ENCODE results near the gene SLC44A5.
"Not testable (repeated sequence)": the region's sequence is repeated elsewhere in the genome, so short reads cannot be mapped to it uniquely, and the experiment has no call there.

Gene SLC44A5

DNA sequence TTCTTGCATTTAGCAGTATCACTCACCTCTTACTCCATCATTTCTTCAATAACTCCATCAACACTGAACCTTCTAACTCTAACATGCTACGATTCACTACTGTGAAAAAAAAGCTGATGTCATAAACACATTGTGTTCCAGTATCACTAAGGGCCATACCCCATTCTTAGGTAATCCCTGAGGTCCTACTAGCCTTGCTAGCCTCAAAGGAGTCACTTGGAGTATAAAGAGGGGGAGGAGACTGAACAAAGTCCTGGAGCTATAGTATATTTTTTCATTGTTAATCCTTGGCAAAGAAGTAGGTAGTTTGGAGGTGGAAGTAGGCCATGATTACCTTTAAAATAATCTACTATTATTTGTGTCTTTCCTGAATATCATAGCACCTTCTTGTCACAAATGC is at the start of gene SLC44A5:
Gene SLC44A5, minus strand, starts transcription at position 101 of the 400 bp plus-strand sequence. CDS start 69,667 bp downstream, outside the sequence.
- no peak for DNase-seq

DNA sequence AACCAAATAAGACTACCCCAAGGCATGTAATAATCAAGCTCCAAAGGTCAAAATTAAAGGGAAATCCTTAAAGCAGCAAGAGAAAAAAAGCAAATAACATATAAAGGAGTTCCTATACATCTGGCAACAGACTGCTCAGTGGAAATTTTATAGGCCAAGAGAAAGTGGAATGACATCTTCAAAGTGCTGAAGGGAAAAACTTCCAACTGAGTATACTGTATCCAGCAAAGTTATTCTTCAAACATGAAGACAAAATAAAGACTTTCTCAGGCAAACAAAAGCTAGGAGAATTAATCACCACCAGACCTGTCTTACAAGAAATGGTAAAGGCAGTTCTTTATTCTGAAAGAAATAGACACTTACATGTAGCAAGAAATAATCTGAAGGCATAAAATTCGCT is 45.0 kb upstream of the SLC44A5 start:
- DNase-seq = no peak

DNA sequence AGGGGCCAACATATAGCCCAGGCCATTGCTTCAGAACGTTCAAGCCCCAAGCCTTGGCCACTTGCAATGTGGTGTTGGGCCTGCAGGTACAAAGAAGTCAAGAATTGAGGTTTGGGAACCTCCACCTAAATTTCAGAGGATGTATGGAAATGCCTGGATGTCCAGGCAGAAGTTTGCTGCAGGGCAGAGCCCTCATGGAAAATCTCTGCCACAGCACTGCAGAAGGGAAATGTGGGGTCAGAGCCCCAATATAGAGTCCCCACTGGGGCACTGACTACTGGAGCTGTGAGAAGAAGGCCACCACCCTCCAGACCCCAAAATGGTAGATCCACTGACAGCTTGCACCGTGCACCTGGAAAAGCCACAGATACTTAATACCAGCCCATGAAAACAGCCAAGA is 36.3 kb upstream of the SLC44A5 start:
- DNase-seq = not testable (repeated sequence)

DNA sequence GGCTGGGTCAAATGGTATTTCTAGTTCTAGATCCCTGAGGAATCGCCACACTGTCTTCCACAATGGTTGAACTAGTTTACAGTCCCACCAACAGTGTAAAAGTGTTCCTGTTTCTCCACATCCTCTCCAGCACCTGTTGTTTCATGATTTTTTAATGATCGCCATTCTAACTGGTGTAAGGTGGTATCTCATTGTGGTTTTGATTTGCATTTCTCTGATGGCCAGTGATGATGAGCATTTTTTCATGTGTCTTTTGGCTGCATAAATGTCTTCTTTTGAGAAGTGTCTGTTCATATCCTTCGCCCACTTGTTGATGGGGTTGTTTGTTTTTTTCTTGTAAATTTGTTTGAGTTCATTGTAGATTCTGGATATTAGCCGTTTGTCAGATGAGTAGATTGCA is 34.2 kb upstream of the SLC44A5 start:
- DNase-seq = not testable (repeated sequence)

DNA sequence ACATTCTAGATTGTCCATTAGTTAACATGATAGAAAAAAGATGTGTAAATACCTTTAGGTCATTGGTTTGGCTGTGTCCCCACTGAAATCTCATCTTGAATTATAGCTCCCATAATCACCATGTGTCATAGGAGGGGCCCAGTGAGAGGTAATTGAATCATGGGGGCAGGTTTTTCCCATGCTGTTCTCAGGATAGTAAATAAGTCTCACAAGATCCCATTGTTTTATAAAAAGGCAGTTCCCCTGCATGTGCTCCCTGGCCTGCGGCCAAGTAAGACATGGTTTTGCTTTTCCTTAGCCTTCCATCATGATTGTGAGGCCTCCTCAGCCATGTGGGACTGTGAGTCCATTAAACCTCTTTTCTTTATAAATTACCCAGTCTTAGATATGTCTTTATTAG is 32.5 kb upstream of the SLC44A5 start:
- DNase-seq = no peak

DNA sequence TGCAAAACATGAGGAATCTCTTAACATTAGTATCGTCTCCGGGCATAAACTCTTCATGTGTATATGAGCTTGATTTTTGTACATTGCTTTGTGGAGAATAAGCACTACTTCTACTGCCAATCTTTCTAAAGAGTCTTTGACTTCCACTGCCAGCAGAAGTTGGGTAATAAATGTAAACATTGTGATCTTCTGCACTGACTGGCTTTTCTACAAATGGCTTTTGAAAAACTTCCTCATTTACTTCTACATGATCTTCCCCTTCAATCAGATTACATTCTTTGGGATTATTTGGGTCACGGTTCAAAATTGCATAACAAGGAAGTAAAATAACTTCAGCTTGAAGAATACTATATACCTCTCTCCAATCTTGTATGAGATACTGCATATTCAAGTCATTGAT is 30.4 kb upstream of the SLC44A5 start:
- no peak for DNase-seq

DNA sequence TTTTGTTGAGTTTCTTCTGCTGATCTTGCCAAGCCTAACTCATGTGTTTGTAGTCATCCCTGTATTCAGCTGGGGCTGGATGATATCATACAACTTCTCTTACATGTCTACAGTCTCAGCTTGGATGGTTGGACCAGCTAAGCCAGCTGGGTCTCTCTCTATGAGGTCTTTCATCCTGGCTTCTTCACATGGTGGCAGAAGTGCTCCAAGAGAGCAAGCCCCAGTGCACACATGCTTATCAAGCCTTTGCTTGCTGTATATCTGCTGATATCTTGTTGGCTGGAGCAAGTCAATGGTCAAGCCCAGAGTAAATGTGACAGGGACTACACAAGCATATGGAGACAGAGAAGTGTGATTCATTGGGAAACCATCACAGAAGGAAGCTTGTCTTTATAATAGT is 29.2 kb upstream of the SLC44A5 start:
- no peak for DNase-seq

DNA sequence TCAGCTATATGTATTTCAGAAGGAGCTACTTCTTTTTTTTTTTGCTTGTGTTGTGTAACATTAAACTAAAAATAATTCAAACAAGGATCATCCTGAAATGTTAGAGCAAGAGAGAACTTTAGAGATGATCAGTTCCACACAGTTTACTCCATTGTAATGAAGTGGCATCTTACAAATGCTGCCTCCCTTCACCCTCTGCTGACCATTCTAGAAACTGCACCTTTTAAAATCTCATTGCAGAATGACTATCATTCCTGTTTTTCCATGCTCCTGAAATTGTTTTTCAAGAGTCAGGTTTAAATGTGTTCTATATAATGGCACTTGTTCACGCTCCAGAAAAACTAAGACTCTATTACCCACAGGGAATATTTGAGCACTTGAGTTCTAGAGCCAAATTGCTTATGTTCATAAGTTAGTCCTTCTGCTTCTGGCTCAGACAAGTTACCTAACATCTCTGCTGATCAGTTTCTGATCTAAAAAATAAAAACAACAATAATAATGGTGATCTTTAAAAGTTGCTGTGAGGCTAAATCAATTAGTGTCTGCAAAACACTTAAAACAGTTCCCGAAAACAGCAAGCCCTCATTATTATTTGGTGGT is 21.5 kb upstream of the SLC44A5 start:
- DNase-seq = peak; percentile 7

DNA sequence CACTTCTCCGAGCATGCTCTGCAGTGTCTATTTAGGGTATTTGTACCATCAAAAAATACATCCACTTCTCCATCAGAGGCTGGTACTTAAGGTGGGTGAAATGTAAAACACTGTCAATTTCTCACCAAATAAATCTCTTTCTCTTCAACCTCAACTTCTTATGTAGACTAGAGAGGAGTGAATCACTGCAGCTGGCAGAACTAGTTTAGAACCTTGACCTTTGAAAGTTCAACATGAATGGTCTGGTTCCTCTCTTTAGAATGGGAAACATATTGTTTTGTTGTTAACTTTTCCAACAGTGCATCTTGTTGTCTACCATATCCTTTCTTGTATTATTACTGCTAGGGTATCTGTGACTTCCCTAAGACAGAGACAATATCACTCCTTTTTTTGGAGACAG is 20.1 kb upstream of the SLC44A5 start:
- DNase-seq = no peak

DNA sequence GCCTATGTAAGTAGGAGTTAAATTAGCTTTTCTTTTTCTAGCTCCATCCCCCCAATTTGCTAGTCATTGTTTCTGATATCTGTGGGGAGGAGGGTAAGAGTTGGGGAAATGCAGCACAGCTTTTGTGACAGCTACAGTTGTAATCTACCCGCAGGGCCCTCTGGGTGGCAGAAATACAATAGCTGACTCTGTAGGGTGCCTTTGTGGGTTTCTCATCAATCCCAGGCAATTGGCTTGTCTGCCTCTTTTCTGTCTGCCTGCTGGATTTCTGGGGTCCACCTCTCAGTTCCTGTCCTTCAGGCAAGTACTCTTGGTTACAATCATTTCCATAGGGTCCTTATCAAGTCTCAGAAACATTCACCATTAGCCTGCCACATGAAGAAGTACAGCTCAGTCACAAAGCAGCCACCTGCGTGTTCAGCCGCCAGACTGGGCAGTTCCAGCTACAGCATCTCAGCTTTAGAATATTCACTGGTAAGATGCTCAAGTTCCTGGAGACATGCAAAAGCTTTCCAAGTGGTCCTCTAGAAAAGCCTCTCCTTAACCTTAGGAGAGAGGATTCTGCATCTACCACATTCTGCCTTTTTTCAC is 19.2 kb upstream of the SLC44A5 start:
- no peak for DNase-seq

DNA sequence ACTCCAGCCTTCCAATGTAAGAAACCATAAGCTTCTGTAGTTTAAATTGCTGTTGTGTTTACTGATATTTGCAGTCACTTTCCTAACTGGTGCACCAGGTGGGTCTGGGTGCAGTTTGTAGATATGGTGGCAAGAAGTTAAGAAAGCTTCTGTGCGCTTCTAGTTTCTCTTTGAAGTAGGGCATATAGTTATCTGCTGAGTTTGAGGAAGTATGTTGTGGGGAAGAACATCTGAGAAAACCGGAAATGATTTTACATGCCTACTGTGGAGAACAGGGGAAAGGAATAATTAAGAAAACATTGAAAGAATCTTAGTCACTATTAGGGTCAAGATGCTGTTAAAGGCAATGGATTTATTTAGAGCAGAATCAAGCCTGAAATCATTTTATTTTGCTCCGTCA is 14.9 kb upstream of the SLC44A5 start:
- DNase-seq = no peak

DNA sequence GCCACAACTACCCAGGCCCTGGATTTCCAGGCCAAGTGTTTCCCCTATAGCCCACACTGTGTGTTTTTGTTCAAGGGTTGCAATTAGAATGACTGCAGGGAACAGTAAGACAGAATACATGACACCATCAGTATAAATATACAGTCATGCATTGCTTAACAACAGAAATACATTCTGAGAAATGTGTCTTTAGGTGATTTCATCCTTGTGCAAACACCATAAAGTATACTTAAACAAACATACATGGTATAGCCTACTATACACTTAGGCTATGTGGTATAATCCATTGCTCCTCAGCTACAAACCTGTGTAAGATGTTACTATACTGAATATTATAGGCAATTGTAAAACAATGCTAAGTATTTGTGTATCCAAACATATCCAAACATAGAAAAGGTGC is 7.5 kb upstream of the SLC44A5 start:
- no peak for DNase-seq

DNA sequence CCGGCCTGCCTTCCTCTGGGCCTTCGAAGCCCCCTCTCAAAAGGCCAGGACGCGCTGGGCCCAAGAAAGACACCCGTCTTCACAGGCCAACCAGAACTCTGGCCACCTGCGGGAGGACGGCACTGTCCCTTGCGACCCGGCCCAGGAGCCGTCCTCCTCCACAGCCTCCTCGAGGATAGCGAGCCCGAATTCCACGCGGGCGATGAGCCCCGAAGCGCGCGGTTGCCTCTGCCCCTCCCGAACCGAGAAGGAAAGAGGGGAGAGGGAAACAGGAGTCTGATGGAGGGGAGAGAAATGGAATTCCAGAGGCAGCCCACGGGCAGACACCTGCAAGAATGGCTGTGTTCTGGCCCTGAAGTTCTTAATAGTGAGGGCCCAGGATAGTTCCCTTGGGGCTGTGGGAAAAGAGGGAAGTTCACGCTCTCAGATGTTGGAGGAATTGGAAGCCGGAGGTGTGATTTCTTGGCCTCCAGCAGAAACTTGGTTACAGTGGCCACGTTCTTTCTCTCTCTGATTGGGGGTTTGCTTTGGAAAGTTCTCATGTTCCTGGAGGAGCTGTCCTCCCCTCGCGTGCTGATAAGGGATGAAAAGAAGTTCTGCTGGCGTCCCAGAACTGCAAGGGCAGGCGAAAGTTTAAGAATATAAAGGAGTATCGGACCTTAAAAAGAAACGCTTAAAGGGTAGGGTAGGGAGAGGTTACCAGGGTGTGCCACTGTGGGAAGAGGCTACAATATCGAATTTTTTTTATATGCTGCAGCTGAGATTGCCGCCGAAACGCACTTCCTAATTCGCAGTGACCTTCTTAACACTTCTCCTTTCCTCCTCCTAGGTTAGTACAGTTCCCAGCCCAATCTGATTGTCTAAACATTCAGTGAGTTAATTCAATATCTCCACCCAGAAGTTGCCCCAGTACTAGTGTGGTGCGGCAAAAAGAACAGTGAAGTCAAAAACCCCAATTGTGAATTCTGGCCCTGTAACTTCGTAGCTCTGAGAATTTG is 5.8 kb upstream of the SLC44A5 start:
- no peak for DNase-seq

DNA sequence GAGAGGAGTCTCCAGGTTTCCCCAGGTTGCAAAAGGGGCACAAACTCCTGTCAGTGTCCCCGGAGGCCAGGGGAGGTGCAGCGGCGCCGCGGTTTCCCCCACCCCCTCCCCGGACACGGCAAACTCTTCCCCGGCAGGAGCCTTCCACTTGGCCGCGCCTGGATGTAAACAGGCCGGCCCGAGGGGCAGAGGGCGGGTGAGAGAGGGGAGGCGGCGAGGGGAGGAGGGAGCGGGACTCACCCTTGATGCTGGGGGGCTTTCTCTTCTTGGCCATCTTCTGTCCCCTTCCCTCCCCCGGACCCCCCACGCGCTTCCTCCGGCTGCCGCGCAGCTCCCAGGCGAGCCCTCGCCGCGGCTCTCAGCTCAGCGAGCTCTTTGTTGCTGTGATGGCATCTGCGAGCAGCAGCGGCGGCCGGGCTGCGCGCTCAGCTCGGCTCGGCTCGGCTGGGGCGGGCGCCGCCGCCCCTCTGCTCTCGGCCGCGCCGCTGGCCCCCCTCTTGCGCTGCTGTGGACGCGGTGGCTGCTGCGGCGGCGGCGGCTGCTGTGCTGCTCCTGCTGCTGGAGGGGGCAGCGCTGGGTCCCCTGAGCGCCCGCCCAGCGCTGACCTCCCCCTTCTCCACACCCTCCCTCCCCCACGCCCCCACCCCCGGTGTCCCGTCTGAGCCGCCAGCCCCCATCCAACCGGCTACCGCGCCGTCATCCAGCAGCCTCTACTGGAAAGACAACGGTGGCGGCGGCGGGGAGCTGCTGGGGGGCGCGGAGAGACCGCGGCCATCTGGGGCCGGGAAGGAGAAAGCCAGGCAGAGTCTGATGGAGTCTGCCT is 4.9 kb upstream of the SLC44A5 start:
- no peak for DNase-seq

DNA sequence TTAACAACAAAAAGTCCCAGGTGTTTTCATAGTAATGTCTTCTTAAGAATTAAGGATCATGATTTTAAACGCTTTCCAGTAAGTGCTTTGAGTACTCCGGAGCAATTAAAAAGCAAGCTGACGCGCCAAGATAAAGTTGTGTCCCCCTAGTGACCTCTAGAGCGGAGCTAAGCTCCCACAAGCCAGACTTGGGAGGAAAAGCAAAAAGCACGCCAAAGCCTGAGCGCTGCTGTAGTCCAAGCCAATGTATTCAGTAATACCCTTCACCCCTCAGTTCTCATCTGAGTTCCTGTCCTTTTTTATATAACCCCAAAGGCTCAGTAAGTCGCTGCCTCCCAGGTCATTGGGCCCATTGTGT is 3.5 kb upstream of the SLC44A5 start:
- DNase-seq = no peak

DNA sequence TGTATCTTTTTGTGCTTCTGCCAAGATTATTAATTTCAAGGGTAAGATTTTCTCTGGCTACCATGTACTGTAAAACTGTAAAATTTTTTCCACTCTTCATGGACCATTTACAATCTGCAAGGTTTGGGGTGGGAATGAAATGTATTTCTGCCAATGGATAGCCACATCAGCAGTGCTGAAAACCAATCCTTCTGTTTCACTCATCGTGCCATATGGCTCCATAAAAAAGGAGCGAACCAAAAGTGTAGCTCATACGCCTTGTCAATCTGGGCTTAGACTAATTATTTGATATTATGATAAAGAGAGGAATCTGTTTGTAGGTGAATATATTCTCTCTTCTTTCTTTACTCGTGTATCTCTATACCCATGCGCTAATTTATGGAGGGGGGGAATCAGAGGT is 3.0 kb upstream of the SLC44A5 start:
- no peak for DNase-seq

DNA sequence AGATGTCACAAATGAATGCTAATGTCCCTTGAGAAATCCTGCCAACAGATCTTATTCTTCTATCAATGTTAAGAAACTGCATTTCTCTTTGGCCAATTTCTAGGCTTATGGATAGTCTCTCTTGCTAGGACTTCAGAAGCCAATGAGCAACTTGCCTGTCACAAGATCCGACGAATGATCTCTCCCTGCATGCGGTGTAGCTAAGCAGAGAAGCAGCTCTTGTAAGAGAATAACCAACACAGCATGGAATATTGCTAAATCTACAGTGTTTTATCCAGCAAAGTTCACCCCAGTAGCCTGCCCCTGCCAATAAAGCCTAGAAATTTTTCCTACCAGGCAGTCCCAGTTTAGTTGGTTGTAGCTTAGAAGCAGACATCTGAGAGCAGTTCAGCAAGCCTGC is 2.1 kb upstream of the SLC44A5 start:
- DNase-seq = no peak

DNA sequence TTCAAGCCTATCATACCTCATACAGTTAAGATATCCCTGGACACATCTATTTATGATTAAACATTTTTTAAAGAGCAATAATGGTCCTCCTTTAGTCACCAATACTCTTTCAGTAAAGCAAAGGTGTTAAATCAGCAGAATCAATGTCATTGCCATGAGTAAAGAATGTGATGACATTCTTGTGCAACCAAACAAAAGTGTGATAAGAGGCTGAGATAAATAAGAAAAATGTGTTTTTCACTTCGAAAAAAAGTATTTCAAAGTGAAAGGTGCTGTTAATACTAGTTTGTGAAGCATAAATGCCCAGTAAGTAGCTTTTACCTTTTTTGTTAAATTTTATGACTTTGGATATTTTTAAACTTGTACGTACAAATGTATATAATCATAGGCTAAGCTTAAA is 8.4 kb downstream of the SLC44A5 start:
- DNase-seq = no peak

DNA sequence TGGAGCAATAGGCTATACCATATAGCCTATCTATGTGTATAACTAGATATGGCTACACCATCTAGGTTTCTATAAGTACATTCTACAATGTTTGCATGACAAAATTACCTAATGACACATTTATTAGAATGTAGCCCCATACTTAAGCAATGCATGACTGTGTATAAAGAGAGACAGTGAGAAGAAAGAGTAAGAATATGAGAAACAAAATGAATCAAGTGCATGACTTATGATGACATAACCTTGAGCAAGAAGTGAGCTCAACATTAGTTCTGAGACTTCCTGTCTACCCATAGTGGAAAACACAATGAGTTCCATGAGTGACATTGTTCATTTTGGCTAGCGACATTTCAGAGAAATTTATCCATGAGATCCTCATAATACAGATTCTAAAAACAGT is 10.1 kb downstream of the SLC44A5 start:
- DNase-seq = no peak

DNA sequence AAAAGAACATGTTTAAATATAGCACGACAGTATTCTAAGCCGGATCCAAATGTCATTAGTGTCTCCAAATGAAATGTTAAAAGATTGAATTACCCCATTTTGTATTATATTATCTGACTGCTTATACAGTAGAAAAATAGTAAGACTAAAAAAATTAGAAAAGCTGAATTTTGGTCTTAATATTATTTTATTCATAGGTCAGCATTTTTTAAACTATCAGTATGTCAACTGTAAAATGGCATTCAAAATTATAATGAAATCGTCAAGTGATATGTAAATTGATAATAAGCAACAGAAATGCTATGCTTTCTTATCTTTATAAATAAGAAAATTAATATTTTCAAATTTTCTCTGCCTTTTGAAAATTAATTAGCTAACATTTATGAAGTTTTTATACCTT is 16.6 kb downstream of the SLC44A5 start:
- DNase-seq = no peak

DNA sequence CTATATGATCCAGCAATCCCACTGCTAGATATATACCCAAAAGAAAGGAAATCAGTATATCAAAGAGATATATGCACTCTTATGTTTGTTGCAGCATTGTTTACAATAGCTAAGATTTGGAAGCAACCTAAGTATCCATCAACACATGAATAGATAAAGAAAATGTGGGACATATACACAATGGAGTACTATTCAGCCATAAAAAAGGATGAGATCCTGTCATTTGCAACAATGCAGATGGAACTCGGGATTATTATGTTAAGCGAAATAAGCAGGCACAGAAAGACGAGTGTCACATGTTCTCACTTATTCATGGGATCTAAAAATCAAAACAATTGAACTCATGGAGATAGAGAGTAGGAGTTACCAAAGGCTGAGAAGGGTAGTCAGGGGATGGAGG is 17.5 kb downstream of the SLC44A5 start:
- not testable (repeated sequence) for DNase-seq

DNA sequence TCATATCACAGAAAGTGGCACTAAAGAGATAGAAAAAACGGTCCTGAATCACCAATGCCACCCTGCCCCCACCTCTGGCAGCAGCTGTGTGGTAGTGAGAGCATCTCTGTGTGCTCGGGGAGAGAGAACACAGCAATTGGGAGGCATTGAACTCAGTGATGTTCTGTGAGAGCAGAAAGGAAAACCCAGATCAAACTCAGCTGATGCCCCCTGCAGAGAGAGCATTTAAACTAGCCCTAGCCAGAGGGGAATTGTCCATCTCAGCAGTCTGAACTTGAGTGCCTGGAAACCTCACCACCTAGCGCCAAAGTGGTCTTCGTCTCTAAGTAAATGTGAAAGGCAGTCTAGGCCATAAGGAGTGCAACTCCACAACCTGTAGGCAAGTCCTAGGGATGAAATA is 21.3 kb downstream of the SLC44A5 start:
- DNase-seq = no peak

DNA sequence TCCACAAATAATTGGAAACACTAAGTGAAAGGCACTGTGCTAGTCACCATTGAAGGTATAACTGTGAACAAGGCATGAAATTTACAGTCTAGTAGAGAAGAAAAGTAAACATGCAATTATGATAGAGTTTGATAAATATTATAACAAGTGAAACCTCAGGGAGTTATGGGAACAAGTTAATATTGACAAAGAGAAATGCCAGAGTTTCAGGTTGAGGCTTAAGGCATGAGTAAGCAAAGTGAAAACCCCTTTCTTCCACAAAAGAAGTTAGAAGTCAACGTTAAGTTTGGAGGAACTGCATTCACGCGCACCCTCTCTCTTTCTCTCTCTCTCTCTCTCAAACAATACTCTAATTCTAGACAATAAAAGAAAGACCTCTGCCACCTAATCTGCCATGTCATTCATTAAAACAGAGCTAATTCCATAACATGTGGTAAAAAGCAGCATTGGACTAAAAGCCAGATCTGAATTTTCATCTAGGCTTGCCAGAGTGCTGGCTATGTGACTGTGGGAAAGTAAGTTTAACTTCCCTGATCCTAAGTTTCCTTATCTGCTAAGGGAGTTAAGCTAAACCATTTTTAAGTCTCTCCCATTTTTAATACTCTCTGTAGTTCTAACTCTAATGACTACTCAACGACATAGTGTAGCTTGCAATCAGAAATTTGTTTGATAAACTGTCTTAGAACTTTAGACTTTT is 22.0 kb downstream of the SLC44A5 start:
- DNase-seq = no peak
